KG1 (cell line): Measurements from ENCODE around the gene ACTL7B.
"Not testable (repeated sequence)": the region's sequence is repeated elsewhere in the genome, so short reads cannot be mapped to it uniquely, and the experiment has no call there.

Experiments
- DNase-seq: peaks from one replicate; lab custom pipeline; 2025; lab: John Stamatoyannopoulos, UW

ACTL7B gene

GRCh38 chr9:108869092-108869725 is 13.4 kb upstream of the ACTL7B start:
- no peak for DNase-seq

- no peak for DNase-seq
These were observed 12.0 kb upstream of the ACTL7B start for GRCh38 chr9:108867829-108868228.

GRCh38 chr9:108867116-108867515 is 11.3 kb upstream of the ACTL7B start:
- DNase-seq = no peak

- no peak for DNase-seq
These were observed 10.2 kb upstream of the ACTL7B start for GRCh38 chr9:108866001-108866420.

GRCh38 chr9:108865037-108865436 is 9.3 kb upstream of the ACTL7B start:
- DNase-seq = no peak

GRCh38 chr9:108864446-108864845 is 8.7 kb upstream of the ACTL7B start:
- no peak for DNase-seq

GRCh38 chr9:108863891-108864290 is 8.1 kb upstream of the ACTL7B start:
- DNase-seq = no peak

GRCh38 chr9:108861997-108862396 is 6.2 kb upstream of the ACTL7B start, which contains the start of gene ACTL7A:
Gene ACTL7A, plus strand, starts transcription at chr9:108862266. Its CDS starts 57 bp downstream, at chr9:108862323.
- no peak for DNase-seq

- DNase-seq = no peak
These were observed 5.7 kb upstream of the ACTL7B start for GRCh38 chr9:108861464-108861863.

GRCh38 chr9:108860764-108861163 is 5.0 kb upstream of the ACTL7B start:
- DNase-seq = no peak

GRCh38 chr9:108860354-108860753 is 4.6 kb upstream of the ACTL7B start:
- no peak for DNase-seq

- DNase-seq = no peak
These were observed 3.8 kb upstream of the ACTL7B start for GRCh38 chr9:108859459-108860114.

- no peak for DNase-seq
These were observed 1.8 kb upstream of the ACTL7B start for GRCh38 chr9:108857572-108857971.

GRCh38 chr9:108855529-108855886 is 278 bp downstream of the ACTL7B start:
- DNase-seq = no peak

GRCh38 chr9:108854641-108855528 is 901 bp downstream of the ACTL7B start:
- no peak for DNase-seq

GRCh38 chr9:108854094-108854493 is 1.7 kb downstream of the ACTL7B start:
- DNase-seq = no peak

GRCh38 chr9:108852079-108852478 is 3.7 kb downstream of the ACTL7B start:
- DNase-seq = no peak

GRCh38 chr9:108851138-108851537 is 4.6 kb downstream of the ACTL7B start:
- no peak for DNase-seq

GRCh38 chr9:108850293-108850897 is 5.4 kb downstream of the ACTL7B start:
- no peak for DNase-seq

- DNase-seq = not testable (repeated sequence)
These were observed 7.5 kb downstream of the ACTL7B start for GRCh38 chr9:108848296-108848695.

- no peak for DNase-seq
These were observed 9.8 kb downstream of the ACTL7B start for GRCh38 chr9:108845947-108846346.

- no peak for DNase-seq
These were observed 10.3 kb downstream of the ACTL7B start for GRCh38 chr9:108845507-108845906.
